GM21786 (cell line): Measurements from ENCODE around the gene HOXA6.

Source experiments
- ATAC-seq: cut with Tn5 transposase; IDR thresholded peaks from one replicate; pipeline ENCODE4 v1.9.1; 2021; ENCODE audit not compliant: unreplicated experiment

Gene HOXA6

DNA sequence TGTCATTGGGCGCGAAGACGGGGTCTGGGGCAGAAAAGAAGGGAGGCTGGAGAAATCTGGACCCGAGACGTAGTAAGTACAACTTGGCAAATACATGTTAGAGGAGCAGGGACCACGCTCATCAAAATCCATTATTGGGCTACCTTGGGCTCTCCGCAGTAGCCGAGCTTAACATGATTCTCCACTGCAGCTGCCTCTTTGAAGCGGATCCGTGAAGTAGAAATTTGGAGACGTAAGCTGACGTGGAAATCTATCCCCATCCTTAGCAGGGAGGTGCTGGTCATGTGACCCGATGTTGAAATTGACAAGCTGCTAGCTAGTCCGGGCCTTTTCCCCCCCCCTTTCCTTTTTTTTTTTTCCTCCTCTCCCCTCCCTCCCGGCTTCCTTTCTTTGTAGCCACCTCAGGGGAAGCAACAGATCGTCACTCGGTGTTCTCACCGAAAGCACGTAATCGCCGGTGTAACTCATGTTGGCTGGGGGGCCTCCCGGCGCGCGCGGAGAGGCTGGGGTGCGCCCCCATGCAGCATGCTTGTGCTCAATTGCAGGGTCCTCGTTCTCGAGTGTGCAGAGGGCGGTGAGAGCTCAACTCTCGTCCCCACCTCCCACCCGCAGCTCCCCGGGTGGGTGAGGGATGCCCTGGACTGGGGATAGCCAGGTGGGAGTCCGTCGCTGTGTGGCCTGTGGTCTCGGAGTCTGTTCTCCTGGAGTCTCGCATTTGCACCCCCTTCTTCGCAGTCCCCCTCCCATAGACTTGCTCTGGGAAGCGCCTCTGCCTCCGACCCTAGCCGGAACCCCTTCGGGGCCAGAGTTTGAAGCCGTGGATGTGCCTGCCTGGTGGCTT, 37.7 kb upstream of the HOXA6 start, which contains the start of gene HOXA11:
HOXA11 (minus strand) TSS at position 220 of the 841 bp plus-strand sequence; CDS start at position 132, 88 bp downstream.
- ATAC-seq = no peak

- no peak for ATAC-seq
Observed at GRCh38 chr7:27184337-27185012, 36.9 kb upstream of the HOXA6 start.

DNA sequence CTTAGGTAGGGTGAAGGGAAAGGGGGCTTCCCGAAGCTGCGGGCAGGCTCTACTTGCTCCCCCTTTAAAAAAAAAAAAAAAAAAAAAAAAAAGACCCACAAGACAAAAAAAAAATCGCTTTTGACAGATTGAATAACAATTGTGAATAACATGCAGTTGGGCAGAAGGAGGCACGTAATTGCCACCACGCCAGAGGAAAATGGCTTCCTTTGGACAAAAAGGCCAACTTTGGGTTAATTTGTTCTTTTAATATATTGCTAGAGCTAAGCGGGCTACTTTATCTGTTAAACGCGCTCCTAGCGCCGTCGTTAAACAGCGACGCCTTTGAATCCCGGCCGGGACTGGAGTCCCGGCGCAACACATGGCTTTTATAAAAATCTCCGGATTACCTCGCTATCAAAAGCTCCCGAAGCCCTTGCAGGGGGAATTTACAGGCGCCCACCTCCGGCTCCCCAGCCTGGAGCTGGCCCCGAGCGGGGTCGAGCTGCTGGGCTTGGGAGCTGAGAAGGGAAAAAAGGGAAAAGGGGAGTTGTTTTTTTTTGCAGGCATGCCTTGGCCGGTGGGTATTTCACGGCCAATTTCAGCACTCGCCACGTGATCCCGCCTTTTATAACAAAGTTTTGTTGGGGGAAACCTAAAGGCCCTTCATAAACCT, 36.2 kb upstream of the HOXA6 start:
- ATAC-seq = no peak

DNA sequence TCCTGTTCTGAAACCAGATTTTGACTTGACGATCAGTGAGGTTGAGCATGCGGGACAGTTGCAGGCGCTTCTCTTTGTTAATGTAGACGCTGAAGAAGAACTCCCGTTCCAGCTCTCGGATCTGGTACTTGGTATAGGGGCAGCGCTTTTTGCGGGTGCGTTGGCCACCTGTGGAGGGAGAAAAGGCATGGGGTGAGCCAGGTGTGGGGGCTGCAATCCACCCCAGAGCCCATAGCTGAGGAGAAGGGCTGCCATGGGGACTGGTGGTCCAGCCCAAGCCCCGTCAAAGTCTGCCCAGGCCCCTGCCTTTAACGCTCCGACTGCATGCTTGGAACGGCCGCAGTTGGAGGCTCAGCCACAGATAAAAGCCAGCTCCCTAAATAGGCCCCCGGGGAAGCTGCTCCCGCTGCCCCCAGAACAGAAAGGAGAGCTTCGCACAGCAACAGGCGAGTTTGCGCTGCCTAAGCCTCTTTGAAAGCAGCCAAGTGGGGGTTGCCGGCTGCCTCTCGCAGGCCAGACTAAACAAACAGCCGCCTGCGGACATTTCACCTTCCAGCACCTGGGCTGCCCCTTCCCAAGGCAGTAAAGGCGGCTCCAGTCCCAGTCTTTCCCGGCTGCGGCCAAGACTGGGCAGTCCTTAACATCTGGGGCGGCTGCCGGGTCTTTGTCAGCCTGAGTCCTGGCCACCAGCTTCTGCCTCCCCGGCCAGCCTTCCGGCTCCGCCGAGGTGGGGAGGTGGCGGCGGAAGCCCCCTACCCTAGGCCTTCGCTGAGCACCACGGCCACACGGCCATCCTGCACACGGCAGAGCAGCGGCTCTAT, 35.5 kb upstream of the HOXA6 start:
- no peak for ATAC-seq

- no peak for ATAC-seq
Observed at GRCh38 chr7:27182285-27182841, 34.8 kb upstream of the HOXA6 start.

DNA sequence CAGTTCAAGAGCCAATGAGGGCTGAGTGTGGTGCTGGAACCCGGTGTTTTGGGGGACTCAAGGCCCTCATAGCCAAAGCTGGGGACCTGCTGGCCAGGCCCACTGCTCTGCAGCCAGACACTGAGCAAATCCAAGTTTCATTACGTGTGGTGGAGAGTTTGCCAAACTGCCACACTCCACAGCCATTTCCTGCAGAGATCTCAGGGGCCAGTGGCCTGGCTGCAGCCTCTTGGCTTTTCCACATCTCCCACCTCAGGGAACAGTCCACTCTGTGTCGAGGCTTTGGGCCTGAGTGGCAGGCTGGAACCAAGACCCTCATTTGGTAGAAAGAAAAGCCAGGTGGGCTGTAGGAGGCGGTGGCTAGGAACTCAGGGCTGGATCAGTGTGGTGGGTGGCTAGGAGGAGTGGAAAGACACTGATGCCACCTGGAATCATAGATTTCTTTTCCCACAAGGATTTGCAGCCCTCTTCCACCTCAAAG, 34.3 kb upstream of the HOXA6 start:
- ATAC-seq = no peak

DNA sequence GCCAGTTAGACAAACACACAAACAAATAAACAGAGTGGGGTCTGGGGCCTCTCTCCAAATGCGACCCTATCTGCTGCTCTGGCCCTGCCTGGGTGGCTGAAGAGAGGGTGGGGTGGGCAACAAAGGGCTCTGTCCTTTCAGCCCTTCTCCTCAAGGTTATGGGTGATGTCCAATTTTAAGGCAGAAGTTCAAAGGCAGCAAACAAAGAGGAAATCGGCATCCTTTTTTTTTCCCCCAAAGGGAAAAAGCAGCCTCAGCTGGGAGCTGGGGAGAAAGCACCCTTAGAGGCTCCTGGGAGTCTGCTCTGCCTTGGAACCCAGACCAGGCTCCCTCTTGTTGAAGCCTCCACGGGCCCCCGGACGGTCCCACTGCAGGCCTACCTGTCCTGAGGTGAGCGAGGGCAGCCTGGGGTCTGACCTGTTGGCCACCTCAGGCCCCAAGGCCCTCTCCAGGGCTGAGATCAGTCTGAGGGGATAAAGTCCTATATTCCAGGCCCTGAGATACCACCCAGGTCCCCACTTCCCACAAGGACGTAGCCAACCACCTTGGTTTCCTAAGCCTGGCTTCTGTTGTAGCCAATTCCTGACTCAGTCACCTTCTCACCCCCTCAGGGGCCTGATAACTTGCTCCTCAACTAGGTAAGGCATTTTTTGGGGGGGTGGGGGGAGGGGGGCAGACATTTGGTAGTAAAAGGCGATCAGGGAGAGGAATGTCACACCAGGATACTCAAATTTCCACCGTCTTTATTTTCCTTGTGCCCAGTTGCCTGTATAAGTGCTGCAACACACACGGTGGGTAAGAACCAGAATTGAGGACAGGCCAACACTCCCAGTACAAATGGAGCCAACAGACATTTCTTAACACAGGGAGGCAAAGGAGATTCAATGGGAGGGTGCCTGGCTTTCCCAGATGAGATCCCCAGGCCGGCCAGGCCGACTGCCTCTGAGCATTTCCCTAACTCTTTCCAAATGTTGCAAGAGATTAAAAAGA, 33.2 kb upstream of the HOXA6 start:
- no peak for ATAC-seq

DNA sequence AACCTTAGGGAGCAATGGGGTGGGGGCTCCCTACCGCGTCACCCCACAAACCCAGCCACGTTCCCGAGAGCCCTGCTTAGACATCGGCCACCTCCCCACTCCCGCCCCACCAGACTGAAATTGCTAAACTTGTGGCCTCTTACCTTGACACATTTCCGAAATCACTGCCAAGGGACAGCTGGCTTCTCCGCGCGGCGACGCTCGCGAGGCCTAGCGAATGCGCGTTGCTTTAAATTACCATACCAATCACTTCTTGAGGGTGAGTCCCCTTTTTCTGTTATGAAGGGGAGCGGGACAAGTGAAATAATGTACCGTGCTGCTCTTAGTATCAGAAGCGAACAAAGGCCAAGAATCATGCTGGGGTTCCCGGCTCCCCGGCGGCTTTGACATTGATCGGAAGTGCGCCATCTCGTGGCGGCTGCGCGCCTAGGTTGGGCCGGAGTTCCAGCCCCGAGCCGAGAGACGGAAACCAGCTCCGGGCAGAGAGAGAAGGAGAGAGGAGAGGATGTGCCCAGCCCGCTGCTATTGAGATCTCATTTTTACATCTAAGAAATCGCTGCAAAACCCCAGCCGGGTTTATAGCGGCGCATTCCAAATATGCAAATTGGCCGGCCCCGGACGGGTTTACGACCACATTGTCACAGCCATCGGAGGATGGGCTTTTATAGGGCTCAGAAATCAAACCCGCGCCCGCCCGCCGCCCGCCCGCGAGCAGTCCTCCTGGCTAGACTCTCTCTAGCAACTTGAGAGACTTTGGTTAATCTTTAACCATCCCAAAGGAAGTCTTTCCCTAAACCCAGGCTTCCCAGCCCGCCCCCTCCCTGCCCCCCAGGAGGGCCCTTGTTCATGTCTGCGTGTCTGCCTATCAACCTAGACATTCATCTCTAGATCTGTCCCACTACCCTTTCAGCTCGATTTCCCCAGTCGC, 32.2 kb upstream of the HOXA6 start:
- ATAC-seq = no peak

DNA sequence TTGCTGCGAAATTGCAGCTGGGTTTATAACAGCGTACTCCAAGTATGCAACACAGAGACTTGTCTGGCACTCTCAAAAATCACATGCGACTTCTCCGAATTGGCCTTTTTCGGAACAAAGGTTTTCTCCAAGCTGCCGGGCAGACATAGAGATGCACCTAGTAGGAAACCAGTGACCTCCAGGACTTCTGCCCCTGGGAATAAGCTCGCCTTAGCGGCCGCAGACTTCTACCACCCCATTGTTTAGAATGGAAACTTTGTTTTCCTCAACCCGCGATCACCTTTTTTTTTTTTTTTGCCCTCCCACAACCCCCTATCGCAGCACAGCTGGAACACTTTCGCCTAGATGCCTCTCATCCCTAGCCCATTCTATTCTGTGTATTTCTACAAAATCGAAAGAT, 31.5 kb upstream of the HOXA6 start:
- ATAC-seq = no peak

DNA sequence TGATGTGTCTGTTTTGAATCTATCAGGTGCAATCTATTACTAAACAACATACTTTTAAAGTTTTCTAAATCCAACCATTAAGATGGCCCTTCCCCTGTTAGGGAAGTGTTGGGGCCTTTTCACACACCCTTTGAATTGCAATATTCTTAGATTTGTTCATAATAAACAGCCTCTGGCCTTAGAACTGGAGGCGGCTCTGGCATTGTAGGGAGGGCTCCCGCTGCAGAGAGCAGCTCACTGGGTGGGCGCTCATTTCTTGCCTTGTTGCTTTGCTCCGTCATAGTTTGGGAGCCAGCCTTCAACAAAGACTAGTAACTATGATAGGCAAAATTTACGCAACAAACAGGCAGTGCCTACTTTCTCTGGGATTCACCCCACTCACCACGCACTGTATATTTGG, 30.8 kb upstream of the HOXA6 start:
- ATAC-seq = no peak

DNA sequence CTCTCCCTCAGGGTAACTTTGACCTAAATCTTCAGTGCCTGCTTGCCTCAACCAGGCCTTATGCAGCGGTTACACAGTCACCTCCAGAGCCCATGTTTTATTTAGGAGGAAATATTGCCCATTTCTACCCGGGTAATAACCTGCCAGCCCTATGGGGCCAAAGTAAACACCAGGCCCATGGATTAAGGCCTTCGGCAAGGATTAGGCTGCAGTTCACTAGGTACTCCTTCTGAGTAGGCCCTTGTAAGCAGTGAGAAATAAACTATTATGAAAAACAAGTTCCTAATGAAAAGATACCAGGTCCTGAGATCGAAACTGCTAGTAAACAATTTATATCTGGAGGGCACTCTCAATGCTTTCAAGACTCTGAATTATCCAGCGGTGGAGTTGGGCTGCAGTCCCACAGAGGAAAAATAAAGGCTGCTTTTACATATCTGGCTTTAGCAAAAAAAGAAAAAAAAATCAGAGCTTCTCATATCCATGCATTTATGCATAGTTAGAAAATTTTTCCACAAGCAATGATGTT, 30.3 kb upstream of the HOXA6 start:
- ATAC-seq = no peak

DNA sequence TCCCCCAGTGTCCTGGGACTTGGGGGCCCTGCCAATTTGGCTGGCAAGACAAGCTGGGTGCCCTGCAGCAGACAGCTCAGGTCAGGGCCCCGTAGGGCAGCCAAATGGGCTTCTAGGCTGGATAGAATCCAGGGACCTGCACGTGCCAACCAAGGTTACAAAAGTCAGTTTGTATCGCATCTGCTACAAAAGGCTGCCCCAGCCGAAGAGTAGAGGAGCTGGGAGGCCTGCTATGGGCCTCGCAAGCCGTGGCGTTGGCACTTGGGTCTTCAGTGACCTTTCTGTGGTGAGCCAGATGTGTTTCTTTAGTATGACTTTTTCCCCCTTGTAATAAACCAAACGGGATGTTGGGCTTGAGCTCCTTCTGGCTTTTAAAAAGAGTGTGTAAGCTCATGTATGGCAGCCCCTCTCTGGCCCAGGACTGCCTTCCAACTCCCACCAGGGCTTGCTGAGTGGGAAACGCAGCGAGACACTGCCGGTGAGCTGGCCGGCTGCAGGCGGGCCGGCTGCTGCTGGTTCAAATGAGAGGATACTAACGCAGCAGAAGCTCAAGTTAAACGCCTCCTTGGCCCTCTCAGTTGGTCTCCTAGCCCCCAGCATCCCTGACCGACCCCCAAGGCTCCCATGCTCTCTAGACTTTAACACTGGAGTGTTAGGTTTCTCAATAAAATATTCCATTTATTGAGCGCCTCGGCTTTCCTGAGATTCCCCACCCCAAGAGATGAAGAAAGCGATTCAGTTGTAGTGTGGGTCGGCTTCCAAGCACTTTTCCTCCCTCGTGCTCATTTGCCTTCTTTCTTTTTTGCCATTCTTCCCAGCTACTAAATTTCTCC, 29.6 kb upstream of the HOXA6 start:
- ATAC-seq = no peak

DNA sequence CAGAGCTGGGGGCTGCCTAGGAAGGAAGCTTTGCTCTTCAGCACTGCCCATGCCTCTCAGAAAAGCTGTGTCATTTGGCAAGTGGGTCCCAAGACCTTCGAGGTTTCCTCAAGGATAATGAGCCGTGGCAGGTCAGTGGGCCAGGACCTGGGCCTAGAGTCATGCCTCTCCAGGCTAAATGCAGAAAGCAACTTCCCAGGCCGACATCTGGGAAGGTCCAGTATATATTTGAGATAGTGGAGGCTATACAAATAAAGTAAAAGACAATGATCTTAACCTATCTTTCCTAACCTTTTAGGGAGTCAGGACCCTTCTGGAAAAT, 28.9 kb upstream of the HOXA6 start:
- no peak for ATAC-seq

- no peak for ATAC-seq
Observed at GRCh38 chr7:27175626-27176523, 28.3 kb upstream of the HOXA6 start.

- ATAC-seq = no peak
Observed at GRCh38 chr7:27174874-27175625, 27.5 kb upstream of the HOXA6 start.
